A549 (cell line): ENCODE measurements around the gene CCDC83. TPM values are rescaled to one million over a fixed set of nuclear protein-coding genes. Genes with fewer than 3 reads are reported as not detected.

Source experiments
- ATAC-seq, 2 experiments: fragments of 200-7000 bp in 1 of 2; fragments of >200 bp in 1 of 2; cut with Nextera tagmentation in 1 of 2; cut with Tn5 transposase in 1 of 2; 3 replicates each; pipeline versions ENCODE4 v1.8.0 to v1.9.1; 2018 to 2020; ENCODE audit warnings: mild to moderate bottlenecking in 1 of 2, moderate library complexity in 1 of 2
- CTCF ChIA-PET: fragments of 300-600 bp; sonication (Branson Sonifier 250); formaldehyde crosslinking; extraction: SDS; loops from one replicate; lab custom pipeline; 2021; ENCODE audit warnings: antibody characterized with exemption, inconsistent platforms; lab: Yijun Ruan, JAX
- POLR2A ChIA-PET: fragments of 350-600 bp; formaldehyde crosslinking; extraction: SDS; loops from one replicate; lab custom pipeline; 2021; ENCODE audit warnings: antibody characterized with exemption, inconsistent platforms; lab: Yijun Ruan, JAX
- DNase-seq, 2 experiments: peaks; one replicate each; pipeline versions ENCODE4 v3.0.0 to v3.0.0-alpha.2; 2011 to 2016; ENCODE audit warnings: low read depth in 1 of 2, low spot score in 1 of 2
- FAIRE-seq: peaks from 2 replicates; lab custom pipeline; 2011; peaks lifted over from hg19 to GRCh38; lab: Jason Lieb, UNC
- H3K27ac ChIP-seq, 2 experiments: fragments of >200 bp; sonication (Bioruptor Twin); formaldehyde crosslinking; 3 replicates each; pipeline ENCODE4 v1.5.1; 2016 to 2017
- H3K4me1 ChIP-seq: fragments of >200 bp; sonication (Bioruptor Twin); formaldehyde crosslinking; 3 replicates; pipeline ENCODE4 v1.6.1; 2016
- H3K4me2 ChIP-seq: fragments of >200 bp; sonication (Bioruptor Twin); formaldehyde crosslinking; 3 replicates; pipeline ENCODE4 v1.6.1; 2016
- H3K4me3 ChIP-seq: fragments of >200 bp; sonication (Bioruptor Twin); formaldehyde crosslinking; 3 replicates; pipeline ENCODE4 v1.5.1; 2016
- H3K9me3 ChIP-seq: fragments of >200 bp; sonication (Bioruptor Twin); formaldehyde crosslinking; 3 replicates; pipeline ENCODE4 v1.6.1; 2016
- BCL3 ChIP-seq: fragments of >200 bp; sonication (Bioruptor Twin); formaldehyde crosslinking; IDR thresholded peaks from 3 replicates; pipeline ENCODE4 v1.6.1; 2016
- BHLHE40 ChIP-seq: IDR thresholded peaks from 2 replicates; pipeline ENCODE4 v1.6.1; 2012; ENCODE audit warnings: low read depth, low read length, inconsistent platforms
- CBX8 ChIP-seq: fragments of 200-600 bp; sonication (generic); IDR thresholded peaks from 2 replicates; pipeline ENCODE4 v1.6.1; 2016
- CEBPB ChIP-seq, 2 experiments: fragments of >200 bp in 1 of 2; sonication (Bioruptor Twin) in 1 of 2; formaldehyde crosslinking in 1 of 2; IDR thresholded peaks; 2 replicates each; pipeline ENCODE4 v1.6.1; 2012 to 2016
- CHD2 ChIP-seq: fragments of 150-350 bp; IDR thresholded peaks from 2 replicates; pipeline ENCODE4 v1.6.1; 2014; ENCODE audit warnings: low read length; ENCODE audit not compliant: partially characterized antibody
- CTCF ChIP-seq: fragments of >200 bp; sonication (Bioruptor Twin); formaldehyde crosslinking; IDR thresholded peaks from 3 replicates; pipeline ENCODE4 v1.5.1; 2016
- EHF ChIP-seq: fragments of 250-450 bp; sonication (Bioruptor Pico); IDR thresholded peaks from 2 replicates; pipeline ENCODE4 v1.5.0; 2020; ENCODE audit warnings: mild to moderate bottlenecking
- EP300 ChIP-seq, 2 experiments: fragments of >200 bp; sonication (Bioruptor Twin); formaldehyde crosslinking; IDR thresholded peaks; 2 replicates in 1 of 2; 3 replicates in 1 of 2; pipeline ENCODE4 v1.6.1; 2016 to 2017
- FOSB ChIP-seq: fragments of 250-450 bp; sonication (Bioruptor Pico); IDR thresholded peaks from 2 replicates; pipeline ENCODE4 v1.5.0; 2020; ENCODE audit warnings: mild to moderate bottlenecking, moderate library complexity
- FOSL2 ChIP-seq, 2 experiments: fragments of 450-650 bp in 1 of 2; fragments of >200 bp in 1 of 2; sonication (Bioruptor Twin) in 1 of 2; formaldehyde crosslinking; IDR thresholded peaks; 2 replicates each; pipeline versions ENCODE4 v1.5.0 to v1.6.1; 2016 to 2020; ENCODE audit warnings: mild to moderate bottlenecking in 1 of 2, moderate library complexity in 1 of 2
- GATA3 ChIP-seq: IDR thresholded peaks from 2 replicates; pipeline ENCODE4 v1.6.1; 2012; ENCODE audit warnings: borderline replicate concordance
- HDAC2 ChIP-seq: fragments of 200-600 bp; sonication (generic); IDR thresholded peaks from 2 replicates; pipeline ENCODE4 v1.6.1; 2016
- JUN ChIP-seq, 2 experiments: fragments of >200 bp; sonication (Bioruptor Twin); formaldehyde crosslinking; IDR thresholded peaks; 2 replicates in 1 of 2; 3 replicates in 1 of 2; pipeline ENCODE4 v1.6.1; 2016 to 2017
- JUNB ChIP-seq: fragments of >200 bp; sonication (Bioruptor Twin); formaldehyde crosslinking; IDR thresholded peaks from 2 replicates; pipeline ENCODE4 v1.6.1; 2016
- KDM1A ChIP-seq: fragments of 200-600 bp; sonication (generic); IDR thresholded peaks from 2 replicates; pipeline ENCODE4 v1.6.1; 2016; ENCODE audit warnings: low read depth, mild to moderate bottlenecking
- KDM5A ChIP-seq: fragments of 200-600 bp; sonication (generic); IDR thresholded peaks from 2 replicates; pipeline ENCODE4 v1.6.1; 2016; ENCODE audit warnings: antibody characterized with exemption, mild to moderate bottlenecking
- MAFK ChIP-seq: fragments of 450-650 bp; IDR thresholded peaks from 2 replicates; pipeline ENCODE4 v1.6.1; 2014; ENCODE audit not compliant: partially characterized antibody
- MYC ChIP-seq: IDR thresholded peaks from 2 replicates; pipeline ENCODE4 v1.6.1; 2012; ENCODE audit warnings: mild to moderate bottlenecking, inconsistent platforms, low read length, improper control_type of control experiment, borderline replicate concordance
- NR3C1 ChIP-seq: fragments of >200 bp; sonication (Bioruptor Twin); formaldehyde crosslinking; IDR thresholded peaks from 3 replicates; pipeline ENCODE4 v1.6.1; 2017
- POLR2A ChIP-seq: IDR thresholded peaks from 2 replicates; pipeline ENCODE4 v1.6.1; 2012; ENCODE audit warnings: mild to moderate bottlenecking, low read length
- POLR2AphosphoS2 ChIP-seq: conservative IDR thresholded peaks from 2 replicates; pipeline ENCODE4 v1.6.1; 2012; ENCODE audit warnings: low read length, improper control_type of control experiment, inconsistent platforms
- RFX5 ChIP-seq: fragments of 450-650 bp; IDR thresholded peaks from 2 replicates; pipeline ENCODE4 v1.7.1; 2014; ENCODE audit warnings: antibody characterized with exemption, mild to moderate bottlenecking, moderate library complexity
- SMC3 ChIP-seq: fragments of >200 bp; sonication (Bioruptor Twin); formaldehyde crosslinking; IDR thresholded peaks from 3 replicates; pipeline ENCODE4 v1.6.1; 2018; ENCODE audit warnings: inconsistent platforms
- ZFP36 ChIP-seq: fragments of 450-650 bp; IDR thresholded peaks from 2 replicates; pipeline ENCODE4 v1.6.1; 2014; ENCODE audit warnings: borderline replicate concordance; ENCODE audit not compliant: partially characterized antibody
- ZSCAN20 ChIP-seq: fragments of 250-450 bp; sonication (Bioruptor Pico); IDR thresholded peaks from 2 replicates; pipeline ENCODE4 v1.8.0; 2022; ENCODE audit warnings: mild to moderate bottlenecking, moderate library complexity
- WGBS: methylation state at CpG from one replicate; pipeline ENCODE4 v1.1.6; 2017; ENCODE audit errors: missing lambda C conversion rate; 5-methylcytosine and 5-hydroxymethylcytosine counted together
- polyA plus RNA-seq, 4 experiments: library from polyadenylated mRNA; depleted of rRNA in 3 of 4; stranded (reverse); fragments of >200 nt; fragmentation: RNase III in 1 of 4; extraction: RNeasy Plus Mini Kit Qiagen cat#74134 plus additional on column Dnase treatment in 1 of 4; gene quantifications; 2 replicates in 3 of 4; 3 replicates in 1 of 4; pipeline ENCODE4 v1.2.3, GENCODE V29; 2011 to 2017
- TF ChIP-seq, protein P1 (sequence below): fragments of 450-650 bp; IDR thresholded peaks from 2 replicates; pipeline ENCODE4 v1.6.1; 2014; ENCODE audit warnings: antibody characterized with exemption
- TF ChIP-seq, protein P2 (sequence below): IDR thresholded peaks from 2 replicates; pipeline ENCODE4 v1.6.1; 2012
- TF ChIP-seq, protein P3 (sequence below): IDR thresholded peaks from 2 replicates; pipeline ENCODE4 v1.6.1; 2012

The CCDC83 gene
- polyA plus RNA-seq, 2 of the 4 experiments (the other 2 are of a cell fraction), result not detected

DNA sequence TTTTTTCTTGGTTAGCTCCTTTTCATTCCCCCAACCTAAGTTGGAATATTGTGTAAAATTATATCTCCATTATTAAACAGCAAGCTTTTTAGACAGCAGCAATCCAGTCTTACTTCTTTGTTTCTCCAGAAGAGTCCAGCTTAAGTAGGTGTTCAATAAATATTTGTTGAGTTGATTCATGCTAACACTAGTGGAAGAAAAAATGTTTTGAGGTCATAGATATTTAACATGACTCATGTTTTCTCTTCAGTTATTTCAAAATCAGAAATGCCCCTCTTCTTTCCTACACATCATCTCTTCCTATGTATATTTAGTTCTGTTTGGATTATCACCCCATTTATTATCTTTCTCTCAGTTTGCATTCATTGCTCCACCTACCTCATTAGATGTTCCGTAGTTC is 20.3 kb downstream of the CCDC83 start:
- ATAC-seq, result peak; percentile 88 to 91
- POLR2A ChIA-PET, result no interaction called here
- FAIRE-seq, result peak; percentile 83
- no peaks in the 10 kb centered on the region for H3K9me3 ChIP-seq
- peak overlapping the region; percentile 45 for H3K4me2 ChIP-seq
- DNase-seq, result peak; percentile 25 to 56
- H3K4me3 ChIP-seq, result no peak overlapping the region
- H3K27ac ChIP-seq, result peak overlapping the region; percentile 46 to 67
- peaks cover 26% of the 10 kb centered on the region for H3K4me1 ChIP-seq
- CTCF ChIA-PET, result interaction anchor here (0.7 to 1.3 kb wide), 2 partner anchors 13 to 21 kb away, joined by 3 read pairs; partner anchors contain the start of gene CCDC83
- TF ChIP-seq MYC (no peak), KDM5A (no peak), JUN (IDR thresholded peaks at IDR 0.05) (peak in 1 of 2 experiments; percentile 28; a peak in 1 of 5 replicates), POLR2AphosphoS2 (no peak), KDM1A (no peak), ZFP36 (no peak), CEBPB (IDR thresholded peaks at IDR 0.05) (peak; percentile 36 to 64; a peak in 2 of 4 replicates), GATA3 (peak; percentile 47; the same call in 1 of the 2 replicates), ZSCAN20 (CRISPR knock-in tag) (no peak), BHLHE40 (no peak), EP300 (IDR thresholded peaks at IDR 0.05) (peak in 1 of 2 experiments; percentile 20; a peak in 1 of 5 replicates), RFX5 (no peak), FOSB (CRISPR knock-in tag) (no peak), HDAC2 (no peak), EHF (CRISPR knock-in tag) (no peak), JUNB (peak; percentile 90), SMC3 (no peak; the same call in 2 of the 3 replicates), FOSL2 (IDR thresholded peaks at IDR 0.05) (peak; percentile 89), FOSL2 (CRISPR knock-in tag; IDR thresholded peaks at IDR 0.05) (peak; percentile 92), CTCF (no peak; the same call in 2 of the 3 replicates), POLR2A (no peak), MAFK (no peak), CHD2 (no peak), NR3C1 (no peak), BCL3 (0 out of 3 replicates have a peak, but pooled peaks have one; percentile 35), CBX8 (no peak)
- TF ChIP-seq, protein P1, sequence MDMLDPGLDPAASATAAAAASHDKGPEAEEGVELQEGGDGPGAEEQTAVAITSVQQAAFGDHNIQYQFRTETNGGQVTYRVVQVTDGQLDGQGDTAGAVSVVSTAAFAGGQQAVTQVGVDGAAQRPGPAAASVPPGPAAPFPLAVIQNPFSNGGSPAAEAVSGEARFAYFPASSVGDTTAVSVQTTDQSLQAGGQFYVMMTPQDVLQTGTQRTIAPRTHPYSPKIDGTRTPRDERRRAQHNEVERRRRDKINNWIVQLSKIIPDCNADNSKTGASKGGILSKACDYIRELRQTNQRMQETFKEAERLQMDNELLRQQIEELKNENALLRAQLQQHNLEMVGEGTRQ, result no peak
- TF ChIP-seq, protein P2, sequence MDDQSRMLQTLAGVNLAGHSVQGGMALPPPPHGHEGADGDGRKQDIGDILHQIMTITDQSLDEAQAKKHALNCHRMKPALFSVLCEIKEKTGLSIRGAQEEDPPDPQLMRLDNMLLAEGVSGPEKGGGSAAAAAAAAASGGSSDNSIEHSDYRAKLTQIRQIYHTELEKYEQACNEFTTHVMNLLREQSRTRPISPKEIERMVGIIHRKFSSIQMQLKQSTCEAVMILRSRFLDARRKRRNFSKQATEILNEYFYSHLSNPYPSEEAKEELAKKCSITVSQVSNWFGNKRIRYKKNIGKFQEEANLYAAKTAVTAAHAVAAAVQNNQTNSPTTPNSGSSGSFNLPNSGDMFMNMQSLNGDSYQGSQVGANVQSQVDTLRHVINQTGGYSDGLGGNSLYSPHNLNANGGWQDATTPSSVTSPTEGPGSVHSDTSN, result no peak
- TF ChIP-seq, protein P3, sequence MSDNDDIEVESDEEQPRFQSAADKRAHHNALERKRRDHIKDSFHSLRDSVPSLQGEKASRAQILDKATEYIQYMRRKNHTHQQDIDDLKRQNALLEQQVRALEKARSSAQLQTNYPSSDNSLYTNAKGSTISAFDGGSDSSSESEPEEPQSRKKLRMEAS, result no peak
- WGBS, result 4% methylated on average over 1 of the region's 1 CpG
